ENCODE results near the gene CLP1. TPM values are rescaled to one million over a fixed set of nuclear protein-coding genes. Genes with fewer than 3 reads are reported as not detected.

Gene CLP1
- total and polyA plus RNA-seq, 10 of the 15 experiments (the other 5 are each of a cell fraction or from before 2014, with no cell fraction given): 19.9 to 45.7 (median 27.8) TPM

- CTCF ChIA-PET: no interaction called here
- Histone ChIP-seq H3K36me3 (ENCODE audit: control insufficient read depth in 2 of 2, insufficient read depth in 2 of 2, low read length in 1 of 2) (no peaks in the 10 kb centered on the region), H2AFZ (ENCODE audit: control insufficient read depth, low read depth, low read length) (no peak overlapping the region), H3K9ac (ENCODE audit: control insufficient read depth, insufficient read depth, low read length) (no peak overlapping the region), H3K4me2 (ENCODE audit: control insufficient read depth, insufficient read depth) (no peak overlapping the region), H3K79me2 (ENCODE audit: control insufficient read depth, insufficient read depth, low read length) (no peaks in the 10 kb centered on the region), H4K20me1 (ENCODE audit: control insufficient read depth, insufficient read depth) (no peaks in the 10 kb centered on the region), H3K27me3 (replicated peaks in 1 of 2; ENCODE audit: control insufficient read depth in 2 of 2, insufficient read depth in 2 of 2, low read length in 1 of 2) (no peaks in the 10 kb centered on the region; a peak in 1 of 4 replicates), H3K27ac (ENCODE audit: control insufficient read depth, insufficient read depth) (no peak overlapping the region), H3K4me3 (no peak overlapping the region), H3K9me3 (replicated peaks; ENCODE audit: control insufficient read depth, insufficient read depth, low read length) (no peaks in the 10 kb centered on the region; the same call in 1 of the 3 replicates), H3K4me1 (ENCODE audit: control insufficient read depth, insufficient read depth, low read length) (no peaks in the 10 kb centered on the region)
- SMC1A ChIA-PET (ENCODE audit: uncharacterized antibody, unreplicated experiment): no interaction called here
- ATAC-seq (no peak), DNase-seq (ENCODE audit: low read depth, low spot score) (no peak), FAIRE-seq (no peak)
- TF ChIP-seq PAX5 (IDR thresholded peaks at IDR 0.05; ENCODE audit: borderline replicate concordance, low read depth, low read length) (no peak), CBX5 (IDR thresholded peaks at IDR 0.05; ENCODE audit: low read depth) (peak; percentile 53; the same call in 1 of the 2 replicates), ETV6 (conservative IDR thresholded peaks at IDR 0.05 in 1 of 2, IDR thresholded peaks at IDR 0.05 in 1 of 2; ENCODE audit: borderline replicate concordance in 1 of 2, low read depth in 1 of 2) (no peak), NR2F1 (conservative IDR thresholded peaks at IDR 0.05) (no peak), CTCF (IDR thresholded peaks at IDR 0.05 in 2 of 3, conservative IDR thresholded peaks at IDR 0.05 in 1 of 3; ENCODE audit: control insufficient read depth in 2 of 3, extremely low read depth in 1 of 3, insufficient read depth in 1 of 3, low read depth in 3 of 3, low read length in 3 of 3) (peak in 2 of 3 experiments; percentile 5 to 36; a peak in 2 of 6 replicates), POLR2AphosphoS2 (IDR thresholded peaks at IDR 0.05; ENCODE audit: low read depth, low read length) (no peak), RFX5 (IDR thresholded peaks at IDR 0.05; ENCODE audit: low read depth, low read length) (no peak), ZNF217 (IDR thresholded peaks at IDR 0.05) (no peak)
- POLR2A ChIA-PET: no interaction called here
- WGBS (ENCODE audit: insufficient coverage, insufficient replicate concordance, low lambda C conversion rate, missing lambda C conversion rate): 20% methylated on average over 2 of the region's 2 CpGs
- intact Hi-C loops (cut with micrococcal nuclease; ENCODE audit: unreplicated experiment) (no loop called here), in situ Hi-C loops (cut with MboI) (no loop called here)
- RAD21 ChIA-PET (ENCODE audit: unreplicated experiment): no interaction called here
- no TSS peak for BruUV-seq (replicated peaks)
Observed at GRCh38 chr11:57619331-57619730, 38.2 kb upstream of the CLP1 start.
